Hepatocyte (in vitro differentiated cells): ENCODE data around the gene ELOVL1. TPM values are rescaled to one million over a fixed set of nuclear protein-coding genes. Genes with fewer than 3 reads are reported as not detected.

ENCODE experiments used
- DNase-seq: peaks from one replicate; pipeline ENCODE4 v3.0.0-alpha.2; 2016; ENCODE audit warnings: low spot score
- H2AFZ ChIP-seq: fragments of 200-600 bp; sonication (generic); 2 replicates; pipeline ENCODE4 v1.6.0; 2016; ENCODE audit warnings: antibody characterized with exemption, mild to moderate bottlenecking
- H3K27ac ChIP-seq: fragments of 200-600 bp; sonication (generic); 2 replicates; pipeline ENCODE4 v1.5.1; 2016; ENCODE audit warnings: mild to moderate bottlenecking
- H3K27me3 ChIP-seq: fragments of 200-600 bp; sonication (generic); 2 replicates; pipeline ENCODE4 v1.6.1; 2016
- H3K36me3 ChIP-seq: fragments of 200-600 bp; sonication (generic); replicated peaks from 2 replicates; pipeline ENCODE4 v1.5.1; 2016; ENCODE audit warnings: low read depth; ENCODE audit not compliant: insufficient read depth
- H3K4me1 ChIP-seq: fragments of 200-600 bp; sonication (generic); 2 replicates; pipeline ENCODE4 v1.5.1; 2016; ENCODE audit warnings: mild to moderate bottlenecking, moderate library complexity; ENCODE audit not compliant: insufficient read depth
- H3K4me2 ChIP-seq: fragments of 200-600 bp; sonication (generic); 2 replicates; pipeline ENCODE4 v1.6.0; 2016
- H3K4me3 ChIP-seq: fragments of 200-600 bp; sonication (generic); 2 replicates; pipeline ENCODE4 v1.5.1; 2016; ENCODE audit warnings: mild to moderate bottlenecking
- H3K79me2 ChIP-seq: fragments of 200-600 bp; sonication (generic); 2 replicates; pipeline ENCODE4 v1.6.0; 2017; ENCODE audit warnings: mild to moderate bottlenecking
- H3K9me2 ChIP-seq: fragments of 200-600 bp; sonication (generic); replicated peaks from 2 replicates; pipeline ENCODE4 v1.6.0; 2017; ENCODE audit warnings: mild to moderate bottlenecking; ENCODE audit not compliant: insufficient read depth
- H3K9me3 ChIP-seq: fragments of 200-600 bp; sonication (generic); 2 replicates; pipeline ENCODE4 v1.5.1; 2016; ENCODE audit warnings: low read depth, mild to moderate bottlenecking
- H4K20me1 ChIP-seq: fragments of 200-600 bp; sonication (generic); 2 replicates; pipeline ENCODE4 v1.6.0; 2016; ENCODE audit warnings: mild to moderate bottlenecking; ENCODE audit not compliant: insufficient read depth, poor library complexity, severe bottlenecking
- EZH2 ChIP-seq: fragments of 200-600 bp; sonication (generic); IDR thresholded peaks from 2 replicates; pipeline ENCODE4 v1.6.1; 2016; ENCODE audit warnings: antibody characterized with exemption, mild to moderate bottlenecking, borderline replicate concordance
- EZH2phosphoT487 ChIP-seq: fragments of 200-600 bp; sonication (generic); IDR thresholded peaks from one replicate; pipeline ENCODE4 v1.6.1; 2018; ENCODE audit warnings: antibody characterized with exemption, mild to moderate bottlenecking, low read depth, moderate library complexity; ENCODE audit not compliant: unreplicated experiment, severe bottlenecking
- WGBS: methylation state at CpG from one replicate; pipeline ENCODE4 v1.1.6; 2016; ENCODE audit warnings: low lambda C conversion rate; ENCODE audit errors: missing lambda C conversion rate; 5-methylcytosine and 5-hydroxymethylcytosine counted together
- polyA plus RNA-seq: library from polyadenylated mRNA; unstranded; fragments of >200 nt; fragmentation: Nextera tagmentation; extraction: Ambion mirVana; gene quantifications from 2 replicates; pipeline ENCODE4 v1.2.1, GENCODE V29; 2016
- total RNA-seq: library from RNA; depleted of rRNA; stranded (reverse); fragments of >200 nt; gene quantifications from 2 replicates; pipeline ENCODE4 v1.2.3, GENCODE V29; 2014
- TF ChIP-seq, protein P1 (sequence below): fragments of 200-600 bp; sonication (generic); IDR thresholded peaks from 2 replicates; pipeline ENCODE4 v1.5.1; 2016; ENCODE audit warnings: antibody characterized with exemption, mild to moderate bottlenecking; ENCODE audit not compliant: poor library complexity

ELOVL1 gene
- total and polyA plus RNA-seq, 2 experiments from 2014 or later: 90.8 to 185 TPM

DNA sequence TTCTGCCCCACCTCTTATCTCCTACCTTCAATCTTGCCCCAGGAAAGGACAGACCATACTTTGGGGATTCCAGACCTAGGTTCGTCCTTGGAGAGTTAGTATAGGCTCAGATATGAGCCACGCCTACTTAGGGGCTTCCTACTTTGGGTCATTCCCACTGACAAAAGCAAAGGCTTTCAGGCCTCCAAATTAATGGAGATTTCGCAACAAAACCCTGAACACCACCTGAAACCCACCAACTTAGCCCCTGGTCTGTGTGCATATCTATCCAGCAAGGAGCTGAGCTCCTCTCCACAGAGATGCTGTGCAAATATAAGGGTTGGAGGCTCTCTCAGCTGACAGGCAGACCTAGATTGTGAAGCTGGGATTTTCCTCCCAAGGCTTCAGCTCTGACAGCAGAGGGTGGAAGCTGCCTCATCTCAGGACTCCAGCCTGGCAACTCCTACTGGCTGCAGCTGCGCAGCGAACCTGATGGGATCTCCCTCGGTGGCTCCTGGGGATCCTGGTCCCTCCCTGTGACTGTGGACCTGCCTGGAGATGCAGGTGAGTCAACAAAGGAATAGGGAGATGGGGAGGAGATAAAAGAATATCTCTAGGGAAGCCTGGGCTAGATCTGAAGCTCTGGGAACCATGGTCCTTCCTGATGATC, 28.1 kb downstream of the ELOVL1 start:
- TF ChIP-seq EZH2: no peak
- TF ChIP-seq EZH2phosphoT487: no peak
- TF ChIP-seq, protein P1, sequence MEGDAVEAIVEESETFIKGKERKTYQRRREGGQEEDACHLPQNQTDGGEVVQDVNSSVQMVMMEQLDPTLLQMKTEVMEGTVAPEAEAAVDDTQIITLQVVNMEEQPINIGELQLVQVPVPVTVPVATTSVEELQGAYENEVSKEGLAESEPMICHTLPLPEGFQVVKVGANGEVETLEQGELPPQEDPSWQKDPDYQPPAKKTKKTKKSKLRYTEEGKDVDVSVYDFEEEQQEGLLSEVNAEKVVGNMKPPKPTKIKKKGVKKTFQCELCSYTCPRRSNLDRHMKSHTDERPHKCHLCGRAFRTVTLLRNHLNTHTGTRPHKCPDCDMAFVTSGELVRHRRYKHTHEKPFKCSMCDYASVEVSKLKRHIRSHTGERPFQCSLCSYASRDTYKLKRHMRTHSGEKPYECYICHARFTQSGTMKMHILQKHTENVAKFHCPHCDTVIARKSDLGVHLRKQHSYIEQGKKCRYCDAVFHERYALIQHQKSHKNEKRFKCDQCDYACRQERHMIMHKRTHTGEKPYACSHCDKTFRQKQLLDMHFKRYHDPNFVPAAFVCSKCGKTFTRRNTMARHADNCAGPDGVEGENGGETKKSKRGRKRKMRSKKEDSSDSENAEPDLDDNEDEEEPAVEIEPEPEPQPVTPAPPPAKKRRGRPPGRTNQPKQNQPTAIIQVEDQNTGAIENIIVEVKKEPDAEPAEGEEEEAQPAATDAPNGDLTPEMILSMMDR: no peak
- WGBS: 89% methylated on average over 6 of the region's 6 CpGs

DNA sequence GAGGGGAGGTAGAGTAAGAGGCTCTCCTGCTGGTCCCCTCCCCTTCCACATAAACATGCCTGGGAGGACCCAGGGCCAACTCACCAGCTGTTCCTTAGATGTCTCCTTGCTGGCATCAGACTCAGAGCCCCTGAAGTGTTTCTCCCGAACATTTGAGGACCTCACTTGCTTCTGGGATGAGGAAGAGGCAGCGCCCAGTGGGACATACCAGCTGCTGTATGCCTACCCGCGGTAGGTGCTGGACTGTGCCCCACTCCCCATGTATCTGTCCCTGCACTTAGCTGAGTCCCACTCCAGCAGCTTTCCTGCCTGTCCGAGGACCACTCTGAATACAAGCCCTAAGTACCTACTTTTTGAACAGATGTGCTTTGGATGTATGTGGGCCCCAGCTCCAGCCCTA, 29.8 kb downstream of the ELOVL1 start:
- H2AFZ ChIP-seq: no peak overlapping the region
- H3K36me3 ChIP-seq: no peaks in the 10 kb centered on the region
- no peaks in the 10 kb centered on the region for H3K9me3 ChIP-seq
- H3K4me3 ChIP-seq: no peak overlapping the region
- DNase-seq: no peak
- no peaks in the 10 kb centered on the region for H3K4me1 ChIP-seq
- TF ChIP-seq EZH2phosphoT487: no peak
- no peak for TF ChIP-seq EZH2
- TF ChIP-seq, protein P1: no peak
- H3K9me2 ChIP-seq: no peaks in the 10 kb centered on the region
- WGBS: 92% methylated on average over 5 of the region's 5 CpGs
- no peaks in the 10 kb centered on the region for H3K79me2 ChIP-seq
- H3K27ac ChIP-seq: no peak overlapping the region
- no peak overlapping the region for H3K4me2 ChIP-seq
- no peaks in the 10 kb centered on the region for H3K27me3 ChIP-seq
- no peaks in the 10 kb centered on the region for H4K20me1 ChIP-seq

More for the DNA sequence above, 28.1 kb downstream of the ELOVL1 start:
- H3K27ac ChIP-seq: no peak overlapping the region
- no peak overlapping the region for H3K4me2 ChIP-seq
- no peak overlapping the region for H2AFZ ChIP-seq
- H3K27me3 ChIP-seq: no peaks in the 10 kb centered on the region
- no peak overlapping the region for H3K4me3 ChIP-seq
- no peaks in the 10 kb centered on the region for H3K79me2 ChIP-seq
- H3K36me3 ChIP-seq: no peaks in the 10 kb centered on the region
- no peaks in the 10 kb centered on the region for H4K20me1 ChIP-seq
- H3K4me1 ChIP-seq: no peaks in the 10 kb centered on the region
- DNase-seq: no peak
- no peaks in the 10 kb centered on the region for H3K9me3 ChIP-seq
- no peaks in the 10 kb centered on the region for H3K9me2 ChIP-seq

DNA sequence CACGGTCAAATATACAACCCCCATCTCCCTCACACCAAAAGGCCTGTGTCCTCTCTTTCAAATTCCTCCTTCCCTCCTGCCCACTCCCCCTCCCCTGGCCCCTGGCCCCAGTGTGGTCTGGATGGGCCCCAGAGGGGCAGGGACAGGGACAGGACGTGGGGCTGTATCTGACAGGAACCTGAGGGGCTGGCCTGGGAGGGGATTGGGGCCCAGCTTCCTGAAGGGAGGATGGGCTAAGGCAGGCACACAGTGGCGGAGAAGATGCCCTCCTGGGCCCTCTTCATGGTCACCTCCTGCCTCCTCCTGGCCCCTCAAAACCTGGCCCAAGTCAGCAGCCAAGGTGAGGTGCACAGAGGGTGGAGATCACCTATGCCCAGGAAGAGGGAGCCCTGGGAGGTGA, 30.2 kb downstream of the ELOVL1 start, which contains the start of gene MPL:
TSS of gene MPL (plus strand) at position 231 of the 400 bp plus-strand sequence. CDS start at position 262, 31 bp downstream.
- no peaks in the 10 kb centered on the region for H3K79me2 ChIP-seq
- TF ChIP-seq, protein P1: no peak
- TF ChIP-seq EZH2 (no peak), EZH2phosphoT487 (no peak)
- no peak for DNase-seq
- no peak within 1 kb of the TSS for H2AFZ ChIP-seq
- H3K9me2 ChIP-seq: no peaks in the 10 kb centered on the region
- no peaks in the 10 kb centered on the region for H4K20me1 ChIP-seq
- H3K9me3 ChIP-seq: no peaks in the 10 kb centered on the region
- H3K36me3 ChIP-seq: no peaks in the 10 kb centered on the region
- no peak within 1 kb of the TSS for H3K4me2 ChIP-seq
- 83% methylated on average over 3 of the region's 3 CpGs for WGBS
- no peak within 1 kb of the TSS for H3K4me3 ChIP-seq
- no peaks in the 10 kb centered on the region for H3K4me1 ChIP-seq
- H3K27ac ChIP-seq: no peak within 1 kb of the TSS
- no peaks in the 10 kb centered on the region for H3K27me3 ChIP-seq
